Mesenchymal stem cell (in vitro differentiated cells and primary cell): Measurements from ENCODE around the gene GSPT1. TPM values are rescaled to one million over a fixed set of nuclear protein-coding genes. Genes with fewer than 3 reads are reported as not detected.
"Not testable (repeated sequence)": the region's sequence is repeated elsewhere in the genome, so short reads cannot be mapped to it uniquely, and the experiment has no call there.

Source experiments
- DNase-seq: peaks from one replicate; pipeline ENCODE4 v3.0.0-alpha.2; 2013
- H2AFZ ChIP-seq: one replicate; pipeline ENCODE4 v1.6.1; 2013; ENCODE audit warnings: low read depth, mild to moderate bottlenecking, control low read depth, inconsistent platforms, low read length, moderate library complexity
- H2AK5ac ChIP-seq: 2 replicates; pipeline ENCODE4 v1.6.1; 2013; ENCODE audit warnings: low read length, moderate library complexity, mild to moderate bottlenecking, inconsistent platforms; ENCODE audit not compliant: severe bottlenecking
- H2BK120ac ChIP-seq: one replicate; pipeline ENCODE4 v1.6.1; 2013; ENCODE audit warnings: low read depth, mild to moderate bottlenecking, inconsistent platforms, low read length, moderate library complexity
- H2BK12ac ChIP-seq, 2 experiments: one replicate each; pipeline ENCODE4 v1.6.1; 2013; ENCODE audit warnings: inconsistent platforms in 2 of 2, low read length in 2 of 2, mild to moderate bottlenecking in 2 of 2, moderate library complexity in 2 of 2, control low read depth in 1 of 2
- H2BK15ac ChIP-seq: one replicate; pipeline ENCODE4 v1.6.1; 2013; ENCODE audit warnings: mild to moderate bottlenecking, low read depth, inconsistent platforms; ENCODE audit not compliant: poor library complexity, severe bottlenecking
- H2BK5ac ChIP-seq: 2 replicates; pipeline ENCODE4 v1.6.1; 2013; ENCODE audit warnings: low read depth, mild to moderate bottlenecking, low read length, control low read depth, inconsistent platforms; ENCODE audit not compliant: poor library complexity, severe bottlenecking
- H3K14ac ChIP-seq, 2 experiments: one replicate each; pipeline ENCODE4 v1.6.1; 2013; ENCODE audit warnings: inconsistent platforms in 2 of 2, low read length in 2 of 2, control low read depth in 1 of 2, mild to moderate bottlenecking in 1 of 2, moderate library complexity in 1 of 2
- H3K18ac ChIP-seq, 2 experiments: one replicate each; pipeline ENCODE4 v1.6.1; 2013; ENCODE audit warnings: inconsistent platforms in 2 of 2, low read length in 2 of 2, control low read depth in 1 of 2, low read depth in 1 of 2, mild to moderate bottlenecking in 1 of 2
- H3K23ac ChIP-seq, 2 experiments: one replicate each; pipeline ENCODE4 v1.6.1; 2013; ENCODE audit warnings: inconsistent platforms in 2 of 2, low read length in 2 of 2, mild to moderate bottlenecking in 2 of 2, moderate library complexity in 2 of 2, control low read depth in 1 of 2
- H3K27ac ChIP-seq: 2 replicates; pipeline ENCODE4 v1.5.1; 2013; ENCODE audit warnings: mild to moderate bottlenecking, moderate library complexity, low read length, control low read depth, inconsistent platforms; ENCODE audit not compliant: poor library complexity, severe bottlenecking
- H3K27me3 ChIP-seq, 2 experiments: 2 replicates each; pipeline versions ENCODE4 v1.6.1 to v1.7.0; 2013; ENCODE audit warnings: low read length in 2 of 2, mild to moderate bottlenecking in 2 of 2, moderate library complexity in 2 of 2, control low read depth in 1 of 2, inconsistent platforms in 1 of 2; ENCODE audit not compliant: control insufficient read depth in 1 of 2, insufficient read depth in 1 of 2
- H3K36me3 ChIP-seq, 2 experiments: 2 replicates each; pipeline versions ENCODE4 v1.6.1 to v1.7.0; 2013; ENCODE audit warnings: low read length in 2 of 2, control low read depth in 1 of 2, inconsistent platforms in 1 of 2, low read depth in 1 of 2, mild to moderate bottlenecking in 1 of 2; ENCODE audit not compliant: insufficient read depth in 2 of 2, control insufficient read depth in 1 of 2
- H3K4ac ChIP-seq, 2 experiments: one replicate each; pipeline ENCODE4 v1.6.1; 2013; ENCODE audit warnings: inconsistent platforms in 2 of 2, low read length in 2 of 2, mild to moderate bottlenecking in 2 of 2, moderate library complexity in 2 of 2, control low read depth in 1 of 2, low read depth in 1 of 2
- H3K4me1 ChIP-seq: 2 replicates; pipeline ENCODE4 v1.6.1; 2013; ENCODE audit warnings: low read depth, low read length, control low read depth; ENCODE audit not compliant: control insufficient read depth, insufficient read depth
- H3K4me2 ChIP-seq: 2 replicates; pipeline ENCODE4 v1.6.1; 2013; ENCODE audit warnings: low read length, mild to moderate bottlenecking, inconsistent platforms; ENCODE audit not compliant: poor library complexity, severe bottlenecking
- H3K4me3 ChIP-seq, 2 experiments: 2 replicates each; pipeline versions ENCODE4 v1.5.1 to v1.7.0; 2013; ENCODE audit warnings: low read length in 2 of 2, mild to moderate bottlenecking in 2 of 2, control low read depth in 1 of 2, low read depth in 1 of 2; ENCODE audit not compliant: insufficient read depth in 1 of 2
- H3K79me1 ChIP-seq: replicated peaks from 2 replicates; pipeline ENCODE4 v1.6.1; 2013; ENCODE audit warnings: mild to moderate bottlenecking, control low read depth, low read length, inconsistent platforms; ENCODE audit not compliant: poor library complexity, severe bottlenecking
- H3K9ac ChIP-seq: 2 replicates; pipeline ENCODE4 v1.7.0; 2013; ENCODE audit warnings: mild to moderate bottlenecking, low read length, moderate library complexity
- H3K9me3 ChIP-seq: 2 replicates; pipeline ENCODE4 v1.7.0; 2013; ENCODE audit warnings: mild to moderate bottlenecking, low read length; ENCODE audit not compliant: control insufficient read depth
- H4K8ac ChIP-seq: one replicate; pipeline ENCODE4 v1.6.1; 2013; ENCODE audit warnings: inconsistent platforms, mild to moderate bottlenecking, low read length, moderate library complexity
- H4K91ac ChIP-seq: one replicate; pipeline ENCODE4 v1.6.1; 2013; ENCODE audit warnings: mild to moderate bottlenecking, low read length, inconsistent platforms
- WGBS: methylation state at CpG from one replicate; pipeline ENCODE4 v1.1.7; 2013; ENCODE audit warnings: mixed read lengths; 5-methylcytosine and 5-hydroxymethylcytosine counted together
- small RNA-seq: library from polyadenylated mRNA; stranded (forward); fragments of <200 nt; extraction: miRNeasy Mini kit (QIAGEN cat#:217004); gene quantifications from one replicate; pipeline ENCODE3, GENCODE V24; 2013; ENCODE audit warnings: low read depth

GSPT1 gene

GRCh38 chr16:11823645-11824044 lies 92.1 kb downstream of the GSPT1 start:
- not testable (repeated sequence) for H3K4me3 ChIP-seq, H3K9me3 ChIP-seq, H2BK120ac ChIP-seq, H3K9ac ChIP-seq, H3K4me2 ChIP-seq, H3K14ac ChIP-seq, H3K4ac ChIP-seq, H3K4me1 ChIP-seq, H3K36me3 ChIP-seq, H3K27me3 ChIP-seq, H2BK15ac ChIP-seq, H3K18ac ChIP-seq, H2AK5ac ChIP-seq, H2BK12ac ChIP-seq, DNase-seq, H3K23ac ChIP-seq, H4K8ac ChIP-seq, H2AFZ ChIP-seq, H4K91ac ChIP-seq, H3K79me1 ChIP-seq, H3K27ac ChIP-seq, H2BK5ac ChIP-seq
- 96% methylated on average over 5 of the region's 5 CpGs for WGBS

DNA sequence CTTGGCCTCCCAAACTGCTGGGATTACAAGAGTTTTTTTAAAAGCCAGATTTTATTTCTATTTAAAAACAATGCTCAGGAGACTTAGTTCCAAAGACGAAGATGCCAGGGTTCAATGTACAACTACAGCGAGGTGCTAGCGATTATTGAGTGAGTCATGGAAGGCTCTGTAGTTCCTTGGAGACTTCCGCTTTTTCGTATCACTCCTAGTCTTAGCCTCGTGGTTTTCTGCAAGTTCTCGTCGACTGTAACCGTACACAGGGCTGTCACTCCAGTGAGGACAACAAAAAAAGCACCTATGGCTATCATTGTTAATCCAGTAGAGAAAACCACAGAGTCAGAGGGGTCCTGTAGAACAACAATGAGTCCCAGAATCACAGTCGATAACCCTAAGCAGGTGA lies 96.0 kb downstream of the GSPT1 start:
- no peak overlapping the region for H3K4me2 ChIP-seq
- H2BK12ac ChIP-seq = no peak overlapping the region
- H3K4ac ChIP-seq = no peak overlapping the region
- 92% methylated on average over 10 of the region's 10 CpGs for WGBS
- H2BK120ac ChIP-seq = no peak overlapping the region
- no peak overlapping the region for H3K23ac ChIP-seq
- H3K18ac ChIP-seq = no peak overlapping the region
- no peak overlapping the region for H2AK5ac ChIP-seq
- H3K9ac ChIP-seq = no peak overlapping the region
- no peak overlapping the region for H3K14ac ChIP-seq
- H3K36me3 ChIP-seq = no peaks in the 10 kb centered on the region
- H3K27me3 ChIP-seq = no peaks in the 10 kb centered on the region
- no peak overlapping the region for H3K27ac ChIP-seq
- no peak for DNase-seq
- no peak overlapping the region for H2AFZ ChIP-seq
- no peak overlapping the region for H4K91ac ChIP-seq
- no peak overlapping the region for H4K8ac ChIP-seq
- H2BK5ac ChIP-seq = no peak overlapping the region
- H3K9me3 ChIP-seq = no peaks in the 10 kb centered on the region
- no peaks in the 10 kb centered on the region for H3K79me1 ChIP-seq
- peaks cover 1% of the 10 kb centered on the region for H3K4me1 ChIP-seq
- H2BK15ac ChIP-seq = no peak overlapping the region
- no peak overlapping the region for H3K4me3 ChIP-seq

GRCh38 chr16:11818970-11819369 lies 96.8 kb downstream of the GSPT1 start:
- not testable (repeated sequence) for H2BK5ac ChIP-seq, H3K79me1 ChIP-seq, H3K4me1 ChIP-seq, H3K27me3 ChIP-seq, DNase-seq, H3K23ac ChIP-seq, H3K9me3 ChIP-seq, H2AK5ac ChIP-seq, H3K14ac ChIP-seq, H2BK120ac ChIP-seq, H3K4me3 ChIP-seq, H3K9ac ChIP-seq, H3K4ac ChIP-seq, H3K27ac ChIP-seq, H2BK15ac ChIP-seq, H4K8ac ChIP-seq, H3K18ac ChIP-seq, H3K4me2 ChIP-seq, H3K36me3 ChIP-seq, H4K91ac ChIP-seq, H2BK12ac ChIP-seq, H2AFZ ChIP-seq
- WGBS = 98% methylated on average over 13 of the region's 13 CpGs

Small RNAs within 50 kb of the gene (small RNA-seq; reads per million reads assigned to genes)
- gene AC007216.5 = not detected
- not detected for gene COX6CP1
